WI38 (cell line): ENCODE results near the gene CNPY4.

Source experiments
- H3K4me3 ChIP-seq: 2 replicates; pipeline ENCODE4 v1.5.1; 2011; ENCODE audit warnings: low read depth, mild to moderate bottlenecking, control low read depth, low read length
- TF ChIP-seq, protein P1 (sequence below): IDR thresholded peaks from 2 replicates; pipeline ENCODE4 v1.5.1; 2012; ENCODE audit warnings: low read depth, mild to moderate bottlenecking, control low read depth, low read length

Gene CNPY4

DNA sequence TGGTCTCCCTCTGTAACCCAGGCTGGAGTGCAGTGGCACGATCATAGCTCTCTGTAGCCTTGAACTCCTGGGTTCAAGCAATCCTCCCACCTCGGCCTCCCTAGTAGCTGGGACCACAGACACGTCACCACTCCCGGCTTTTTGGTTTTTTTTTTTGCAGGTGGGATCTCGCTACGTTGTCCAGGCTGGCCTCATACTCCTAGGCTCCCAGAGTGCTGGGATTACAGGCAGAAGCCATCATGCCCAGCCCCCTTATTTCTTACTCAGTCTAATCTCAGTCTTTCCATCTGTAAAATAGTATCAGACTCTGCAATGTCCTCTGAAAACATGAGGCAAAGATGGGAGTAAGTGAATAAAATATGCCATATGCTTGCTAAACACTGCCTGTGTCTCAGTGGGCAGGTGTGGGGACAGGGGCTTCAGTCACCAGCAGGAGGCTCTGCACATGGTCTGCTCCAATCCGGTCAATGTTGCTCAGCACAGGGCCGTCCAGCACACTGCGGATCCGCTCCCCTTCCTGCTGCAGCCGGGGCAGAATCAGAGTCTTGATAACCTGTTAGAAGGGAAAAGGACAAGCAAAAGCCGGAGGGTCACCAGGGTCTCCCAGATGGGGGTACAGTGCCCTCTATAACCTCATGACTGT, 9.8 kb upstream of the CNPY4 start:
- no peak overlapping the region for H3K4me3 ChIP-seq
- TF ChIP-seq, protein P1, sequence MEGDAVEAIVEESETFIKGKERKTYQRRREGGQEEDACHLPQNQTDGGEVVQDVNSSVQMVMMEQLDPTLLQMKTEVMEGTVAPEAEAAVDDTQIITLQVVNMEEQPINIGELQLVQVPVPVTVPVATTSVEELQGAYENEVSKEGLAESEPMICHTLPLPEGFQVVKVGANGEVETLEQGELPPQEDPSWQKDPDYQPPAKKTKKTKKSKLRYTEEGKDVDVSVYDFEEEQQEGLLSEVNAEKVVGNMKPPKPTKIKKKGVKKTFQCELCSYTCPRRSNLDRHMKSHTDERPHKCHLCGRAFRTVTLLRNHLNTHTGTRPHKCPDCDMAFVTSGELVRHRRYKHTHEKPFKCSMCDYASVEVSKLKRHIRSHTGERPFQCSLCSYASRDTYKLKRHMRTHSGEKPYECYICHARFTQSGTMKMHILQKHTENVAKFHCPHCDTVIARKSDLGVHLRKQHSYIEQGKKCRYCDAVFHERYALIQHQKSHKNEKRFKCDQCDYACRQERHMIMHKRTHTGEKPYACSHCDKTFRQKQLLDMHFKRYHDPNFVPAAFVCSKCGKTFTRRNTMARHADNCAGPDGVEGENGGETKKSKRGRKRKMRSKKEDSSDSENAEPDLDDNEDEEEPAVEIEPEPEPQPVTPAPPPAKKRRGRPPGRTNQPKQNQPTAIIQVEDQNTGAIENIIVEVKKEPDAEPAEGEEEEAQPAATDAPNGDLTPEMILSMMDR, result no peak

GRCh38 chr7:100111156-100111555, 8.3 kb upstream of the CNPY4 start:
- TF ChIP-seq, protein P1, result no peak
- H3K4me3 ChIP-seq, result no peak overlapping the region

GRCh38 chr7:100111914-100112313, 7.5 kb upstream of the CNPY4 start:
- H3K4me3 ChIP-seq, result no peak overlapping the region
- TF ChIP-seq, protein P1, result no peak

- H3K4me3 ChIP-seq, result no peak overlapping the region
- TF ChIP-seq, protein P1, result no peak
Measured at GRCh38 chr7:100115026-100115425, 4.4 kb upstream of the CNPY4 start.

GRCh38 chr7:100118388-100119071, 904 bp upstream of the CNPY4 start:
- peak overlapping the region; percentile 87 for H3K4me3 ChIP-seq
- TF ChIP-seq, protein P1, result no peak

- peak overlapping the region; percentile 87 for H3K4me3 ChIP-seq
- TF ChIP-seq, protein P1, result no peak
Measured at GRCh38 chr7:100119970-100120732, 717 bp downstream of the CNPY4 start.

GRCh38 chr7:100120733-100121036, 1.3 kb downstream of the CNPY4 start:
- TF ChIP-seq, protein P1, result no peak
- H3K4me3 ChIP-seq, result peak overlapping the region; percentile 87
